Astrocyte (in vitro differentiated cells and primary cell): ENCODE results near the gene FAM209A.

Experiments used
- EZH2 ChIP-seq: IDR thresholded peaks from 2 replicates; pipeline ENCODE4 v1.6.1; 2012; ENCODE audit warnings: mild to moderate bottlenecking, low read length, inconsistent platforms; ENCODE audit not compliant: insufficient read depth
- TF ChIP-seq, protein P1 (sequence below): IDR thresholded peaks from 2 replicates; pipeline ENCODE4 v1.5.1; 2011; ENCODE audit warnings: low read depth, mild to moderate bottlenecking, inconsistent platforms, low read length, moderate library complexity; ENCODE audit not compliant: insufficient read depth

GRCh38 chr20:56551571-56551970, 27.0 kb downstream of the FAM209A start:
- TF ChIP-seq, protein P1, sequence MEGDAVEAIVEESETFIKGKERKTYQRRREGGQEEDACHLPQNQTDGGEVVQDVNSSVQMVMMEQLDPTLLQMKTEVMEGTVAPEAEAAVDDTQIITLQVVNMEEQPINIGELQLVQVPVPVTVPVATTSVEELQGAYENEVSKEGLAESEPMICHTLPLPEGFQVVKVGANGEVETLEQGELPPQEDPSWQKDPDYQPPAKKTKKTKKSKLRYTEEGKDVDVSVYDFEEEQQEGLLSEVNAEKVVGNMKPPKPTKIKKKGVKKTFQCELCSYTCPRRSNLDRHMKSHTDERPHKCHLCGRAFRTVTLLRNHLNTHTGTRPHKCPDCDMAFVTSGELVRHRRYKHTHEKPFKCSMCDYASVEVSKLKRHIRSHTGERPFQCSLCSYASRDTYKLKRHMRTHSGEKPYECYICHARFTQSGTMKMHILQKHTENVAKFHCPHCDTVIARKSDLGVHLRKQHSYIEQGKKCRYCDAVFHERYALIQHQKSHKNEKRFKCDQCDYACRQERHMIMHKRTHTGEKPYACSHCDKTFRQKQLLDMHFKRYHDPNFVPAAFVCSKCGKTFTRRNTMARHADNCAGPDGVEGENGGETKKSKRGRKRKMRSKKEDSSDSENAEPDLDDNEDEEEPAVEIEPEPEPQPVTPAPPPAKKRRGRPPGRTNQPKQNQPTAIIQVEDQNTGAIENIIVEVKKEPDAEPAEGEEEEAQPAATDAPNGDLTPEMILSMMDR = no peak
- TF ChIP-seq EZH2 = no peak
